PC-9 (cell line): Measurements from ENCODE around the gene ABHD16B. TPM values are rescaled to one million over a fixed set of nuclear protein-coding genes. Genes with fewer than 3 reads are reported as not detected.

ENCODE experiments used
- BruUV-seq: library from RNA; stranded (reverse); fragments of 400-500 nt; replicated peaks from 2 replicates; lab custom pipeline; 2021; lab: Mats Ljungman, UMichigan
- CTCF ChIA-PET: fragments of 300-600 bp; sonication (Branson Sonifier 250); formaldehyde crosslinking; loops from one replicate; lab custom pipeline; 2022; ENCODE audit warnings: antibody characterized with exemption; lab: Charles Lee
- POLR2A ChIA-PET: fragments of 300-600 bp; sonication (Branson Sonifier 250); formaldehyde crosslinking; loops from one replicate; lab custom pipeline; 2022; ENCODE audit warnings: antibody characterized with exemption; ENCODE audit not compliant: unreplicated experiment; lab: Charles Lee
- DNase-seq, 2 experiments: peaks; one replicate each; pipeline versions ENCODE4 v3.0.0 to v3.0.0-alpha.2; 2015 to 2022; ENCODE audit warnings: mixed read lengths in 1 of 2
- H2AFZ ChIP-seq: fragments of 200-600 bp; sonication (generic); 2 replicates; pipeline ENCODE4 v1.8.1; 2017; ENCODE audit warnings: antibody characterized with exemption
- H3F3A ChIP-seq: fragments of 200-600 bp; sonication (generic); 2 replicates; pipeline ENCODE4 v1.8.1; 2017; ENCODE audit warnings: antibody characterized with exemption, mild to moderate bottlenecking, low read depth; ENCODE audit not compliant: insufficient read depth
- H3K27ac ChIP-seq: fragments of 200-600 bp; sonication (generic); 2 replicates; pipeline ENCODE4 v1.6.1; 2016; ENCODE audit warnings: mixed run types
- H3K27me3 ChIP-seq: fragments of 200-600 bp; sonication (generic); 2 replicates; pipeline ENCODE4 v1.6.1; 2016; ENCODE audit warnings: low read depth, mixed run types; ENCODE audit not compliant: insufficient read depth
- H3K36me3 ChIP-seq: fragments of 200-600 bp; sonication (generic); 2 replicates; pipeline ENCODE4 v1.6.1; 2016; ENCODE audit warnings: low read depth, mixed run types
- H3K4me1 ChIP-seq: fragments of 200-600 bp; sonication (generic); replicated peaks from 2 replicates; pipeline ENCODE4 v1.6.1; 2016; ENCODE audit warnings: mixed run types; ENCODE audit not compliant: insufficient read depth
- H3K4me2 ChIP-seq: fragments of 200-600 bp; sonication (generic); 2 replicates; pipeline ENCODE4 v1.6.1; 2017; ENCODE audit warnings: mixed run types
- H3K4me3 ChIP-seq: fragments of 200-600 bp; sonication (generic); 2 replicates; pipeline ENCODE4 v1.6.1; 2016; ENCODE audit warnings: mixed run types
- H3K79me2 ChIP-seq: fragments of 200-600 bp; sonication (generic); 2 replicates; pipeline ENCODE4 v1.6.1; 2017; ENCODE audit warnings: low read depth, mixed run types
- H3K9me2 ChIP-seq: fragments of 200-600 bp; sonication (generic); 2 replicates; pipeline ENCODE4 v1.8.1; 2017; ENCODE audit warnings: mild to moderate bottlenecking; ENCODE audit not compliant: insufficient read depth
- H3K9me3 ChIP-seq: fragments of 200-600 bp; sonication (generic); 2 replicates; pipeline ENCODE4 v1.8.1; 2016; ENCODE audit warnings: low read depth; ENCODE audit not compliant: insufficient read depth
- H4K20me1 ChIP-seq: fragments of 200-600 bp; sonication (generic); 2 replicates; pipeline ENCODE4 v1.8.1; 2017; ENCODE audit not compliant: insufficient read depth
- CTCF ChIP-seq: fragments of 200-600 bp; sonication (generic); conservative IDR thresholded peaks from 2 replicates; pipeline ENCODE4 v1.6.1; 2017; ENCODE audit warnings: mixed run types, antibody characterized with exemption, mild to moderate bottlenecking, moderate library complexity
- EZH2 ChIP-seq: fragments of 200-600 bp; sonication (generic); IDR thresholded peaks from 2 replicates; pipeline ENCODE4 v1.8.0; 2017; ENCODE audit warnings: antibody characterized with exemption, low read depth
- intact Hi-C: fragments of 100-400 bp; cut with micrococcal nuclease; formaldehyde crosslinking; loops from one replicate; pipeline ENCODE4 v1.10.0; 2022; ENCODE audit not compliant: unreplicated experiment
- total RNA-seq: library from RNA; stranded (reverse); gene quantifications from 2 replicates; pipeline ENCODE4 v1.2.3, GENCODE V29; 2021

The ABHD16B gene
- total RNA-seq, 1 experiment from 2014 or later, result not detected

GRCh38 chr20:63842258-63842657 is 19.0 kb upstream of the ABHD16B start:
- Histone ChIP-seq H3K27ac (no peak overlapping the region), H3K4me3 (no peak overlapping the region), H3K4me1 (peaks cover 14% of the 10 kb centered on the region), H3K9me2 (no peaks in the 10 kb centered on the region), H3F3A (peaks cover 6% of the 10 kb centered on the region; the same call in 1 of the 2 replicates), H3K9me3 (no peaks in the 10 kb centered on the region), H3K4me2 (no peak overlapping the region), H3K79me2 (no peaks in the 10 kb centered on the region), H3K36me3 (no peaks in the 10 kb centered on the region), H2AFZ (no peak overlapping the region), H3K27me3 (peaks cover 5% of the 10 kb centered on the region; the same call in 1 of the 2 replicates), H4K20me1 (0 out of 2 replicates have a peak, but pooled peaks cover 3% of the 10 kb centered on the region)
- no peak for DNase-seq
- ChIA-PET CTCF (no interaction called here), POLR2A (no interaction called here)
- BruUV-seq, result no TSS peak
- TF ChIP-seq CTCF, result no peak
- TF ChIP-seq EZH2, result no peak
- intact Hi-C loops, result no loop called here

GRCh38 chr20:63843222-63843621 is 18.1 kb upstream of the ABHD16B start:
- H3K27me3 ChIP-seq, result peaks cover 5% of the 10 kb centered on the region; the same call in 1 of the 2 replicates
- TF ChIP-seq EZH2, result no peak
- TF ChIP-seq CTCF, result no peak
- no peaks in the 10 kb centered on the region for H3K9me2 ChIP-seq
- H3K4me1 ChIP-seq, result peaks cover 23% of the 10 kb centered on the region
- no peaks in the 10 kb centered on the region for H3K79me2 ChIP-seq
- no peak for DNase-seq
- peaks cover 11% of the 10 kb centered on the region; the same call in 1 of the 2 replicates for H3F3A ChIP-seq
- H2AFZ ChIP-seq, result no peak overlapping the region
- H3K9me3 ChIP-seq, result no peaks in the 10 kb centered on the region
- intact Hi-C loops, result no loop called here
- no peak overlapping the region for H3K4me3 ChIP-seq
- no peak overlapping the region for H3K27ac ChIP-seq
- no peak overlapping the region for H3K4me2 ChIP-seq
- ChIA-PET POLR2A (no interaction called here), CTCF (no interaction called here)
- H3K36me3 ChIP-seq, result no peaks in the 10 kb centered on the region
- BruUV-seq, result no TSS peak
- 0 out of 2 replicates have a peak, but pooled peaks cover 3% of the 10 kb centered on the region for H4K20me1 ChIP-seq

DNA sequence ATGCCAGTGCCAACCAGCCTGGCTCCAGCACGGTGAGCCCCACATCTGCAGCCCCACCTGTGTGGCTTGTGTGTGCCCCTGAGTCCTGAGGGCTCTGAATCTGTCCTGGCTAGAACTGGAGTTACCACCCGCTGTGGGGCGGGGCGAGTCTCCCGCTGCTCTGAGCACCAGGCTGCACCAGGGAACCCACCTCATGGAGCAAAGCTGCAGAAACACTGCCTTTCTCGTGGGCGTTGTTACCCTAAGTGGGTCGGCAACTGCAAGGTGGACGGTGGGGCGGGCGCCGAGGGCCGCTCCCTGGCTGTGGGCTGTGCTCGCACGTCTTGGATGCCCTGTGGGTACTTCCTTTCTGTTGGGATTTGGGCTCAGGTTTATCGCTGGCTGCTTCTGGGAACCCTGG is 17.5 kb upstream of the ABHD16B start:
- CTCF ChIA-PET, result no interaction called here

More for the DNA sequence above, 17.5 kb upstream of the ABHD16B start:
- no TSS peak for BruUV-seq
- Histone ChIP-seq H3K4me3 (no peak overlapping the region), H3K36me3 (no peaks in the 10 kb centered on the region), H3K79me2 (no peaks in the 10 kb centered on the region), H3K27ac (no peak overlapping the region), H3K4me2 (no peak overlapping the region), H3K9me2 (no peaks in the 10 kb centered on the region), H3K9me3 (no peaks in the 10 kb centered on the region), H3K4me1 (peaks cover 28% of the 10 kb centered on the region), H3K27me3 (peaks cover 5% of the 10 kb centered on the region; the same call in 1 of the 2 replicates), H3F3A (peaks cover 16% of the 10 kb centered on the region; the same call in 1 of the 2 replicates), H4K20me1 (0 out of 2 replicates have a peak, but pooled peaks cover 3% of the 10 kb centered on the region), H2AFZ (no peak overlapping the region)
- TF ChIP-seq CTCF, result no peak
- no peak for TF ChIP-seq EZH2
- peak in 1 of 2 experiments; percentile 17 for DNase-seq
- intact Hi-C loops, result no loop called here
- POLR2A ChIA-PET, result no interaction called here
